BE2C (cell line): ENCODE results near the gene TMPRSS2.

Experiments
- DNase-seq: peaks from one replicate; pipeline ENCODE4 v3.0.0-alpha.2; 2020
- H3K27me3 ChIP-seq: fragments of 250-450 bp; sonication (Bioruptor Pico); 2 replicates; pipeline ENCODE4 v1.5.1; 2020; ENCODE audit warnings: mild to moderate bottlenecking
- H3K36me3 ChIP-seq: fragments of 250-450 bp; sonication (Bioruptor Pico); 2 replicates; pipeline ENCODE4 v1.5.1; 2020; ENCODE audit warnings: mild to moderate bottlenecking
- H3K4me1 ChIP-seq: fragments of 250-450 bp; sonication (Bioruptor Pico); 2 replicates; pipeline ENCODE4 v1.5.1; 2020
- H3K4me3 ChIP-seq: 2 replicates; pipeline ENCODE4 v1.5.1; 2011; ENCODE audit warnings: low read depth, low read length
- H3K9me3 ChIP-seq: fragments of 250-450 bp; sonication (Bioruptor Pico); 2 replicates; pipeline ENCODE4 v1.5.1; 2020
- CTCF ChIP-seq: IDR thresholded peaks from 2 replicates; pipeline ENCODE4 v1.5.1; 2012; ENCODE audit warnings: mild to moderate bottlenecking, low read depth, low read length

The TMPRSS2 gene

DNA sequence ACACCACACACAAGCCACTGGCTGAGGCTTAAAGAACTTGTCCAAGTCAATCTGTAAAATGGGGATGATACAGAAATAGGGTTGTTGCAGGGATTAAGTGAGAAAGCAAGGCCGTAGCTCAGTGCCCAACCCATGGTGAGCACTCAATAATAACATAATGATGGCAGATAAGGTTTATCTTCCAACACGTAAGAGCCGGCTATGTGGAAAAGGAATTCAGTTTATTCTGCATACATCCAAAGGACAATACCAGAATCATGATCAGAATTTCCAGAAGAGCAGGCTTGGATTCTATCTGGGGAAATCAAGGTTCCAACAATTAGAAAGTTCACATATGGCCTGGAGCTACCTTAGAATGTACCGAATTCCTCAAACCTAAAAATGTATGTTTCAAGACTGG, 4.6 kb downstream of the TMPRSS2 start:
- Histone ChIP-seq H3K27me3 (no peaks in the 10 kb centered on the region), H3K9me3 (no peaks in the 10 kb centered on the region; the same call in 1 of the 2 replicates), H3K4me3 (no peak overlapping the region), H3K36me3 (no peaks in the 10 kb centered on the region), H3K4me1 (no peaks in the 10 kb centered on the region)
- TF ChIP-seq CTCF = no peak
- no peak for DNase-seq

DNA sequence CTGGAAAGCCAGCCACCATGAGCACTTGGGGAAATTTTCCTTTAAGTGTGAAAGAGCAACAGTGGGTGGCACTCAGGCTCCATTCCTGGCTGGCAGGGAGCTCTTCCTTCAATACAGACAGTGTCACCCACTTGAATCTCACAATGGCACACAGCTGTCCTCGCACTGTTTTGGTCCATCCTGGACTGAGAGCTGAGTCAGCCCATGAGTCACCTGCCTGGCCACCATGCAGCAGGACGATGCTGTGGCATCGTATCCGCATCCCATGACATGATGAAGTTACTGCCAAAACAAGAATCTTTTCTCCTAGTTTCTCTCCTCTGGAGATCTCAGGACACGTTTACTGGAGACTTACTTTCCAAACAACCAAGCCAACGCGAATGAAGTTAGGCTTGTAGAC, 6.0 kb downstream of the TMPRSS2 start:
- no peak for DNase-seq
- no peaks in the 10 kb centered on the region for H3K4me1 ChIP-seq
- no peak overlapping the region for H3K4me3 ChIP-seq
- H3K27me3 ChIP-seq = no peaks in the 10 kb centered on the region
- H3K9me3 ChIP-seq = no peaks in the 10 kb centered on the region; the same call in 1 of the 2 replicates
- H3K36me3 ChIP-seq = no peaks in the 10 kb centered on the region
- no peak for TF ChIP-seq CTCF

DNA sequence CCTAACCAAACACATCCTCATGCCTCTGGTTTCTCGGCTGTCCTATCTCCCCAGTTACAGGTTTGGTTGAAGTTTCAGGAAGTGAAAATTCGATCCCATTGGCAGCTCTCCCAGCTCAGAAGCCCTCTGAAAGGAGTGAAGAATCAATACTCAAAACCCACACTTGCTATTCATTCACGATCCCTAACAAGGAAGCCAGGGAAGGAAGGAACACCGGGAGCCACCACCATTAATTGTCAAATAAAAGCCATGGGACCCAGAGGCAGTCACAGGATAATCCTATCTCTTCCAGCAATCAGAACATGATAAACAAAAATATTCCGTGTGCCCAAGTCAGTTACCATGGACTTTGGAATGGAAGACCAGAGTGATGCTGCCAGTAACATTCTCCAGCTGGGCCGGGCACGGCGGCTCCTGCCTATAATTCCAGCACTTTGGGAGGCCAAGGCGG, 7.0 kb downstream of the TMPRSS2 start:
- no peak for DNase-seq
- no peak overlapping the region for H3K4me3 ChIP-seq
- no peaks in the 10 kb centered on the region for H3K4me1 ChIP-seq
- no peak for TF ChIP-seq CTCF
- no peaks in the 10 kb centered on the region for H3K36me3 ChIP-seq
- H3K9me3 ChIP-seq = no peaks in the 10 kb centered on the region; the same call in 1 of the 2 replicates
- H3K27me3 ChIP-seq = no peaks in the 10 kb centered on the region

DNA sequence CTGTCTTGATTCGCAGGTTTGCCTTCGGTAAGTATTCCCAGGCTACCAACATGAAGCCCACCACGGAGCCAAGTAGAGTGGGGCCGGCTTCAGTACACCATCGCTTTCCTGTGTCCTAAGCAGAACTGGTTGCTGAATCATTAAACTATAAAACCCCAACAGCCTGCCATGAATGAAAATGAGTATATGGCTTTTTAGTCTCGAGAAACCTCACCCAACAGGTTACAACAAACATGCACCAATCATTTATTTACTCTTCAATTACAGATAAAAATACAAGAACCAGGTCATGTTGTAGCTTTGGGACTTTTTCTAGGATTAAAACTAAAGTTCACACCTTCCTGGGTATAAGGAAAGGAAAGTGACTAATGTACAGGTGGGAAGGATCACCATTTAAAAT, 7.6 kb downstream of the TMPRSS2 start:
- no peak for DNase-seq
- no peak for TF ChIP-seq CTCF
- no peaks in the 10 kb centered on the region for H3K27me3 ChIP-seq
- H3K4me1 ChIP-seq = no peaks in the 10 kb centered on the region
- H3K9me3 ChIP-seq = no peaks in the 10 kb centered on the region; the same call in 1 of the 2 replicates
- no peaks in the 10 kb centered on the region for H3K36me3 ChIP-seq
- no peak overlapping the region for H3K4me3 ChIP-seq

GRCh38 chr21:41499920-41500319, 8.0 kb downstream of the TMPRSS2 start:
- no peaks in the 10 kb centered on the region for H3K36me3 ChIP-seq
- no peaks in the 10 kb centered on the region for H3K4me1 ChIP-seq
- DNase-seq = no peak
- H3K9me3 ChIP-seq = no peaks in the 10 kb centered on the region
- TF ChIP-seq CTCF = no peak
- H3K27me3 ChIP-seq = no peaks in the 10 kb centered on the region
- no peak overlapping the region for H3K4me3 ChIP-seq

- Histone ChIP-seq H3K9me3 (no peaks in the 10 kb centered on the region), H3K27me3 (no peaks in the 10 kb centered on the region), H3K36me3 (no peaks in the 10 kb centered on the region), H3K4me1 (no peaks in the 10 kb centered on the region), H3K4me3 (no peak overlapping the region)
- TF ChIP-seq CTCF = no peak
- no peak for DNase-seq
Observed at GRCh38 chr21:41497788-41498187, 10.2 kb downstream of the TMPRSS2 start.
